WTC11 (cell line): Measurements from ENCODE around the gene OR10W1.

Source experiments
- GABPB1 ChIP-seq: sonication (generic); formaldehyde crosslinking; IDR thresholded peaks from 2 replicates; pipeline ENCODE4 v1.8.1; 2023; ENCODE audit warnings: mild to moderate bottlenecking, missing genetic modification reagents
- GTF2I ChIP-seq: fragments of 250-450 bp; sonication (Bioruptor Pico); conservative IDR thresholded peaks from 2 replicates; pipeline ENCODE4 v1.4.0; 2021; ENCODE audit warnings: mild to moderate bottlenecking
- RELA ChIP-seq: sonication (generic); formaldehyde crosslinking; IDR thresholded peaks from 2 replicates; pipeline ENCODE4 v1.8.1; 2022; ENCODE audit warnings: missing genetic modification reagents, mild to moderate bottlenecking, borderline replicate concordance
- TCF7 ChIP-seq: sonication (generic); formaldehyde crosslinking; IDR thresholded peaks from 2 replicates; pipeline ENCODE4 v1.8.0; 2022; ENCODE audit warnings: mild to moderate bottlenecking, low read depth, missing genetic modification reagents, moderate library complexity
- ZBTB21 ChIP-seq: sonication (generic); formaldehyde crosslinking; IDR thresholded peaks from 2 replicates; pipeline ENCODE4 v1.8.1; 2023; ENCODE audit warnings: mild to moderate bottlenecking, missing genetic modification reagents, borderline replicate concordance
- ZNF317 ChIP-seq: sonication (generic); formaldehyde crosslinking; IDR thresholded peaks from 2 replicates; pipeline ENCODE4 v1.8.1; 2023; ENCODE audit warnings: low read depth, mild to moderate bottlenecking, moderate library complexity, missing genetic modification reagents, borderline replicate concordance
- TF ChIP-seq, protein P1 (sequence below): fragments of 200-600 bp; IDR thresholded peaks from 2 replicates; pipeline ENCODE4 v1.8.0; 2022; ENCODE audit warnings: antibody characterized with exemption
- TF ChIP-seq, protein P2 (sequence below): sonication (generic); formaldehyde crosslinking; IDR thresholded peaks from 2 replicates; pipeline ENCODE4 v1.8.0; 2022; ENCODE audit warnings: mild to moderate bottlenecking, missing genetic modification reagents

DNA sequence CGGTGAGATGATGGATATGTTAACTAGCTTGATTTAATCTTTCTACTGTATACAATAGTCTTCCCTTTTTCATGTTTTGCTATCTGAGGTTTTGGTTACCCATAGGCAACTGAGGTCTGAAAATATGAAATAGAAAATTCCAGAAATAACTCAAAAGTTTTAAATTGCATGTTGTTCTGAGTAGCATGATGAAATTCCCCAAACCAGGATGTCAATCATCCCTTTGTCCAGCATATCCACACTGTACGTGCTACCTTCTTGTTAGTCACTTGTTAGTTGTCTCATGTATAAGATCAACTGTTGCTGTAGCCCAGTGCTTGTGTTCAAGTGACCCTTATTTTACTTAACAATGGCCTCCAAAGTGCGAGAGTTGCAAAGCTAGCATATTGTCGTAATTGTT, 21.2 kb upstream of the OR10W1 start:
- TF ChIP-seq, protein P1, sequence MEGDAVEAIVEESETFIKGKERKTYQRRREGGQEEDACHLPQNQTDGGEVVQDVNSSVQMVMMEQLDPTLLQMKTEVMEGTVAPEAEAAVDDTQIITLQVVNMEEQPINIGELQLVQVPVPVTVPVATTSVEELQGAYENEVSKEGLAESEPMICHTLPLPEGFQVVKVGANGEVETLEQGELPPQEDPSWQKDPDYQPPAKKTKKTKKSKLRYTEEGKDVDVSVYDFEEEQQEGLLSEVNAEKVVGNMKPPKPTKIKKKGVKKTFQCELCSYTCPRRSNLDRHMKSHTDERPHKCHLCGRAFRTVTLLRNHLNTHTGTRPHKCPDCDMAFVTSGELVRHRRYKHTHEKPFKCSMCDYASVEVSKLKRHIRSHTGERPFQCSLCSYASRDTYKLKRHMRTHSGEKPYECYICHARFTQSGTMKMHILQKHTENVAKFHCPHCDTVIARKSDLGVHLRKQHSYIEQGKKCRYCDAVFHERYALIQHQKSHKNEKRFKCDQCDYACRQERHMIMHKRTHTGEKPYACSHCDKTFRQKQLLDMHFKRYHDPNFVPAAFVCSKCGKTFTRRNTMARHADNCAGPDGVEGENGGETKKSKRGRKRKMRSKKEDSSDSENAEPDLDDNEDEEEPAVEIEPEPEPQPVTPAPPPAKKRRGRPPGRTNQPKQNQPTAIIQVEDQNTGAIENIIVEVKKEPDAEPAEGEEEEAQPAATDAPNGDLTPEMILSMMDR: no peak
- no peak for TF ChIP-seq TCF7
- TF ChIP-seq, protein P2, sequence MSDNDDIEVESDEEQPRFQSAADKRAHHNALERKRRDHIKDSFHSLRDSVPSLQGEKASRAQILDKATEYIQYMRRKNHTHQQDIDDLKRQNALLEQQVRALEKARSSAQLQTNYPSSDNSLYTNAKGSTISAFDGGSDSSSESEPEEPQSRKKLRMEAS: no peak
- TF ChIP-seq ZBTB21 (CRISPR knock-in tag): no peak
- TF ChIP-seq GTF2I (CRISPR knock-in tag): no peak
- TF ChIP-seq RELA (CRISPR knock-in tag): no peak
- no peak for TF ChIP-seq GABPB1 (CRISPR knock-in tag)
- TF ChIP-seq ZNF317: no peak
